Measurements from ENCODE around the gene PHF21B.
A peak's percentile ranks its signal among the peaks of the same experiment; 100 is the strongest.

PHF21B gene

DNA sequence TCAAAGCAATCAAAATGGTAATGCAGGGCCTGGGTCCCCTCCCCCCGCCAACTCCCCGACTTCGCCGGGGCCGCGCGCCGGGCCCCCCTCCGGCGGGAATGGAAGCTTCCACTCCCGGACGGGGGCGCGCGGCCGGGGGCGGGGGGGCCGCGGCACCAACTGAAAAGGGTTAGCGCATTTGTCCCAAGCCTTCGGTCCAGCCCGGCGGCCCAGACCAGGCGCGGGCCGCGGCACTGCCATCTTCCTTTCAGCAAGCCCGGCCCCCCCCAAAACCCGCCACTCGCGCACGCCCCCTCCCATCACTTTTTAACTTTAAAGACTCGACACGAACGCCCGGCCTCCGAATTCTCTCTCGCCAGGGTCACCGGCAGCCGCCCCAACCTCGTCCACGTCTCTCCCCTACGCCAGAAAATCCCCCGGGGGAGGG is 2.8 kb downstream of the PHF21B start:
- Histone ChIP-seq H3K4me1 (ENCODE audit: insufficient read depth, low read length) (peaks cover 17% of the 10 kb centered on the region), H3K9ac (ENCODE audit: low read depth, low read length) (peak overlapping the region; percentile 98)

DNA sequence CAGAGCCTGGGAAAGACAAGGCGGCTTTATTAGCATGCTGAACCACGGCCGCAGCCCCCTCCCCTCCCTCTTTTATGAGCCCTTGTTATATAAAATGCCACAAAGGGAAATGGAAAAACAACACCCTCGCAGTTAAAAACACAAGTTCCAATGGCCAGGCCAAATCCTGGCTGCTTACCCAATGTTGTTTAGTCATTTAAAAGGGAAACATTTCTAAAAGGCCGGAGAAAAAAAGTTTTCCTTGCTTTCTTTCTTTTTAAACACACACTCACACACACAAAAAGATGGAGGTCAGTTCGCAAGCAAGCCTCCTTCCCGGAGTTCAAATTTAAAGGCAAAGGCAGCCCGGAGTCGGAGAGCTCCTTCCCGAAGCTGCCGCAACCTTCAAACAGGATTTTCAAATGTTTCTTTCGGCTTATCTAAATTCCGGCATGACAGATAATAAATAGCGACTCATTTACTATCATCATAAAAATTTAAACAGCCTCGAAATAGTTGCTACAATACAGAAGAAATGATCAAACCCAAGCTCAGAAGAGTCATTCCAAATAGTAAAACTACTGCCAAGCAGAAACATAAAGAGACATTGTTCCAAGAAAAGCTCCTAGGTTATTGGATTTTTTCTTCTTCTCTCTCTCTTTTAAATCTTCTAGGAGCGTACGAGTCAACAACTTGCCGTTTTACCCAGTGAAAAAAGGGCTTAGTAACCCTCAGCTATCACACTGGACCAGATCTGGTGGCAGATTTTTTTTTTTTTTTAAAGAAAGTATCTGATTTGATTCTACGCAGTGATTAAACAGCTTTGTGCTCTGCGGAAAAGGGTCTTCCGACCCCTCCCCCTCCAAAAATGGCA is 3.5 kb downstream of the PHF21B start:
- Histone ChIP-seq H3K9me3 (ENCODE audit: control insufficient read depth, insufficient read depth, low read length) (no peaks in the 10 kb centered on the region; the same call in 1 of the 2 replicates), H3K36me3 (ENCODE audit: insufficient read depth, low read length) (peaks cover 29% of the 10 kb centered on the region), H3K9ac (ENCODE audit: low read depth, low read length) (peak overlapping the region; percentile 98), H3K4me1 (ENCODE audit: insufficient read depth, low read length) (peaks cover 17% of the 10 kb centered on the region)

More for the DNA sequence above, 2.8 kb downstream of the PHF21B start:
- H3K9me3 ChIP-seq (ENCODE audit: control insufficient read depth, insufficient read depth, low read length) = no peaks in the 10 kb centered on the region; the same call in 1 of the 2 replicates
- H3K36me3 ChIP-seq (ENCODE audit: insufficient read depth, low read length) = peaks cover 23% of the 10 kb centered on the region

DNA sequence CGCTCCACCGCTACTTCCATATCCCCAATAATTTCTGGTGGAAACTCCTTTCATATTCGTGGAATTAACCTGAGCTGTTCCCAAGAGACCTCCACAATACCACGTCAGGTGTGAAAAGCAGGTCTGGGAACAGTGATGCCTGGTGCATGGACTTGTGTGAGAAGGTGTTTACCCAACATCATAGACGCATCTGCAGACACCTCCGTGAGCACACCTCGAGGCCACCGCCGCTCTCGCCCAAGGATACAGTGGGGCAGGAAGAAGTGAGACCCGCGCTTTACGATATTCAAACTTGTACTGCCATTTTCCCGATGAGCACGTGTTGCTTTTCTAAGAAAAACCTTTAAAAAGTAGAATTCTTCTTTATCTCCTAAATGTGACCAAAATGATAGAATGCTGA is 8.2 kb downstream of the PHF21B start:
- Histone ChIP-seq H3K9me3 (ENCODE audit: control insufficient read depth, insufficient read depth, low read length) (no peaks in the 10 kb centered on the region; the same call in 1 of the 2 replicates), H3K9ac (ENCODE audit: low read depth, low read length) (no peak overlapping the region), H3K36me3 (ENCODE audit: insufficient read depth, low read length) (peaks cover 44% of the 10 kb centered on the region), H3K4me1 (ENCODE audit: insufficient read depth, low read length) (peaks cover 20% of the 10 kb centered on the region)

DNA sequence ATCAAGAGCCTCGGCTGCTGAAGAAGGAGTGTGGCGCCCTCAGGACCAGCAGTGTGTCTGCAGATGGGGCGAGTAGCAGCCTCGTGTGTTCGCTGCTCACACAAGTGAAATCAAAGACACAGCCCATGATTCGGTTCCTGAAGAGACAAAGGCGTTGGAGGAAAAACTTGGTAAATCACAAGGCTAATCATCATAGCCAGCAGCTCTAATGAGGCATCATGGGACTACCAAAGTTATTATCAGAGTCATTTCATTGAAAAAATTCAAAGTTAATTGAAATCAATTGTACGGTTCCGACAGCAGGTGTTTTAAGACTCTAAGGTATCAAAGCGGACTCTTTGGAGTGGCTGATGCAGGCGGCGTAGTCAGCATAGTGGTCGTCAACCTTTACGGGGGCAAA is 9.5 kb downstream of the PHF21B start:
- peaks cover 43% of the 10 kb centered on the region for H3K36me3 ChIP-seq (ENCODE audit: insufficient read depth, low read length)
- H3K9me3 ChIP-seq (ENCODE audit: control insufficient read depth, insufficient read depth, low read length) = no peaks in the 10 kb centered on the region; the same call in 1 of the 2 replicates
- peaks cover 14% of the 10 kb centered on the region for H3K4me1 ChIP-seq (ENCODE audit: insufficient read depth, low read length)
- no peak overlapping the region for H3K9ac ChIP-seq (ENCODE audit: low read depth, low read length)

DNA sequence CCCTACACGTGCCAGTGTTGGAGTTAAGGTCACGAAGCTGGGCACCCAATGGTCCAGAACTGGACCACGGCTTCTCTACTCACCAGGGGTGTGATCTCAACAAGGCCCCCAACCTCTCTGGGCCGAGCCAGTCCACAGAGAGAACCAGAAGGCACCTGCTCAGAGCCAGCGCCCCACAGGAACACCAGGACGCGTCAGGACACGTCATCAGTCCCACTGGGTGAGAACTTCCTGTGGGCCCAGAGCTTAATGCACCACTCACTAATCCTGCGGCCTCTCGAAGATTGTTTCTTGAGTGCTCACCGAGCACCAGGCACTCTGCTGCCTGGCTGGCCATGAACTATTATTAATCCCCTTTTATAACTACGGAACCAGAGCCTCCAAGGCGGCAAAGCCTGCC is 10.1 kb downstream of the PHF21B start:
- H3K36me3 ChIP-seq (ENCODE audit: insufficient read depth, low read length) = peaks cover 37% of the 10 kb centered on the region
- H3K9ac ChIP-seq (ENCODE audit: low read depth, low read length) = no peak overlapping the region
- no peaks in the 10 kb centered on the region; the same call in 1 of the 2 replicates for H3K9me3 ChIP-seq (ENCODE audit: control insufficient read depth, insufficient read depth, low read length)
- H3K4me1 ChIP-seq (ENCODE audit: insufficient read depth, low read length) = peaks cover 7% of the 10 kb centered on the region

DNA sequence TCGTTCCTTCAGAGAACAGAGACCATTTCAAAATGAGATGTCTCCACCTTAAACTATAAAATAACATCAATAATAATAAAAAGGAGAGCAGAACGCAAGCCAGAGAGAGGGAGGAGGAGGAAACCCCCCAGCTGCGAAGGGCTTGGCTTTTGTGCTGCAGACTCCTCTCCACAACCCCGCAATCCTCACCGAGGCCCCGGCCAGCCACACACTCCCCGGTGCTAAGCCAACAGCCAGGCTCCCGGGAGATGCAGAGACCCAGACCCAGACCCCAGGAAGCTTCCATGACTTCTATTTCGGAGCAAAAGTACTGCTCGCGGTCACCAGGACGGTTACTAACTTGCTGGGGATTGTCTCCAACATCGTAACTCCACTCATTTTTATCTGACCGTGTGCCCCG is 10.6 kb downstream of the PHF21B start:
- Histone ChIP-seq H3K4me1 (ENCODE audit: insufficient read depth, low read length) (peaks cover 3% of the 10 kb centered on the region), H3K36me3 (ENCODE audit: insufficient read depth, low read length) (peaks cover 32% of the 10 kb centered on the region), H3K9ac (ENCODE audit: low read depth, low read length) (no peak overlapping the region), H3K9me3 (ENCODE audit: control insufficient read depth, insufficient read depth, low read length) (no peaks in the 10 kb centered on the region; the same call in 1 of the 2 replicates)

DNA sequence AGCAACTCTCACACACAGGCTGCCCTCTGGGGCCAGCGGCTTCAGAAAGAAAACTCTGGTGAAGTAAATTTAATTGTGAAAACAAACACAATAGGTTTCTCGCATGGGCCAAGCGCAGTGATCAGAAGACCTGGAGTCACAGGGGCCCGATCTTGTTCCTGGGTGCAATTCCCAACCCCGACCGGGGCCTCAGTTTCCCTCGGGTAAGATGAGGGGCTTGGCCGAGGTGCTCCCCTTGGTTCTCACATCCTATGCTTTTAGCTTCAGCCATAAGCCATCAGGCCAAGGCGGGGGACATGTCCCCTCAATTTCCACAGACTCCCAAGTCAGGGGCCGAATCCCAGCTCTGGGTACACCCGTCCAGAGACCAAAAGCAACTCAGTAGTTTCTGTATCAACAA is 11.5 kb downstream of the PHF21B start:
- Histone ChIP-seq H3K9ac (ENCODE audit: low read depth, low read length) (no peak overlapping the region), H3K4me1 (ENCODE audit: insufficient read depth, low read length) (peaks cover 3% of the 10 kb centered on the region), H3K9me3 (ENCODE audit: control insufficient read depth, insufficient read depth, low read length) (no peaks in the 10 kb centered on the region), H3K36me3 (ENCODE audit: insufficient read depth, low read length) (peaks cover 27% of the 10 kb centered on the region)

DNA sequence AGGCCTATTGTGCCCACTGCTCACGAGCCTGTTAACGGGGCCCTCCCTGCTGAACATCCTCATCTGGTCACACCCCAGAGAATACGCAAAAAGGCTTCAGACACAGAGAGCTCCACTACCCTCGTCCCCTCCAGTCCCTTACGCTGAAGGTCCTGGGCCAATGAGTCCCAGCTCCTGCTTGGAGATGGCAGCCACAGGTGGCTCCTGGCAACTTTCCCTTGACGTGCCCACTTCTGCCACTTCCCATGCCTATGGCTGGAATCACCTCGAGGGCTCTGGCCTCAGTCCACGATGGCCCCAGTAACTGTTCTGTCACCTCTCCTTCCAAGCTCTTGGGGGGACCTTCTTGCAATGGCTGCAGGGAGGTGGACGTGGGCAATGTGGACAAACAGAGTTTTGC is 12.7 kb downstream of the PHF21B start:
- H3K4me1 ChIP-seq (ENCODE audit: insufficient read depth, low read length) = peaks cover 3% of the 10 kb centered on the region
- H3K9ac ChIP-seq (ENCODE audit: low read depth, low read length) = no peak overlapping the region
- peaks cover 27% of the 10 kb centered on the region for H3K36me3 ChIP-seq (ENCODE audit: insufficient read depth, low read length)
- no peaks in the 10 kb centered on the region for H3K9me3 ChIP-seq (ENCODE audit: control insufficient read depth, insufficient read depth, low read length)

DNA sequence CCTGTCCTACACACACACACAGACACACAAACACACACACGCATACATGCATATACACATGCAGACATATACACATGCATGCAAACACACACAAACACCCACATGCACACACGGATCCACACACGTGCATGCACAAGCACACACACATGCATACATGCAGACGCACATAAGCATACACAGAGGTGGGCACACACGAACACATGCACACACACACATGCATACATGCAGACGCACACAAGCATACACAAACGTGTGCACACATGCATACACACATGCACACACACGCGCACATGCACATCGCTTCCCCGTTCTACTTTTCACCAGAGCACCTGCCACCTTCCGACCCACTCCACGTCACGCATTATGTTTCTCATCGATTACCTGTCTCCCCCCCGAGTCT is 13.2 kb downstream of the PHF21B start:
- H3K4me1 ChIP-seq (ENCODE audit: insufficient read depth, low read length) = peaks cover 3% of the 10 kb centered on the region
- H3K36me3 ChIP-seq (ENCODE audit: insufficient read depth, low read length) = peaks cover 25% of the 10 kb centered on the region
- no peaks in the 10 kb centered on the region for H3K9me3 ChIP-seq (ENCODE audit: control insufficient read depth, insufficient read depth, low read length)
- H3K9ac ChIP-seq (ENCODE audit: low read depth, low read length) = no peak overlapping the region

DNA sequence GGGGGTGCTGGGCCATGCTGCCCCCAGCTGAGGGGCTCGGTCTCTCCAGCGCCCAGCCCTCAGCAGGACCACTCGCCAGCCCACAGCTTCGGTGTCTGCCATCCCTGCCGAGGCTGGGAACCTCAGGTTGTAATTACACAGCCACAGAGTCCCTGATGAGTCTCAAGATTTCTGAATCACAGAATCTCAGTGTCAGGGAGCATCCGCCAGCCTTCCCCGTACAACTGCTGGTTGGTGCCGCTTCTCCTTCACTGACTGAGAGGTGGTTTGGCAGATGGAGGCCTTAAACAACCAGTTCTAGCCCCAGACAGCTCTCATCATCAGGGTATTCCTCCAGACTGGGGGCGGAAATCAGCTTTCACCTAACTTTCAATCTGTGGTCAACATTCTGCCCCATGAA is 13.7 kb downstream of the PHF21B start:
- Histone ChIP-seq H3K9ac (ENCODE audit: low read depth, low read length) (no peak overlapping the region), H3K9me3 (ENCODE audit: control insufficient read depth, insufficient read depth, low read length) (no peaks in the 10 kb centered on the region), H3K4me1 (ENCODE audit: insufficient read depth, low read length) (peaks cover 3% of the 10 kb centered on the region), H3K36me3 (ENCODE audit: insufficient read depth, low read length) (peaks cover 20% of the 10 kb centered on the region)

DNA sequence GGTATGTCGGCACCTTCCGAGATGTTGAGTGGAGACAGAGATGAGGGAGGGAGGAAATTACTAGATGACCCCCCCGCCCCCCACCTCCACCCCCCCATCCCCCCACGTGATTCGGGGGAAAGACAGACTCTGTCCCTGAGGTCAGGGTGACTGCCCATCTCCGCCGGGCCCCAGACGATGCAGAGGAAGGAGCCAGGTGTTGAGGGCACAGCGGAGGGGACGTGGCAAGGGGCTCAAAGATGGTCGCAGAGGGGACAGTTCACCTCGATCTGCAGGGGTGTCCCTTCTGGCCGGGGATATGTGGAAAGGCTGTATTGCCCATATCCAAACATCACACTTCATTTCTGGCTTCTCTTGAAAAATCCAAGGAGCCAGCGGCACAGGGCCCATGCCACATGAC is 14.1 kb downstream of the PHF21B start:
- peaks cover 16% of the 10 kb centered on the region for H3K36me3 ChIP-seq (ENCODE audit: insufficient read depth, low read length)
- peaks cover 3% of the 10 kb centered on the region for H3K4me1 ChIP-seq (ENCODE audit: insufficient read depth, low read length)
- H3K9me3 ChIP-seq (ENCODE audit: control insufficient read depth, insufficient read depth, low read length) = no peaks in the 10 kb centered on the region
- H3K9ac ChIP-seq (ENCODE audit: low read depth, low read length) = no peak overlapping the region

DNA sequence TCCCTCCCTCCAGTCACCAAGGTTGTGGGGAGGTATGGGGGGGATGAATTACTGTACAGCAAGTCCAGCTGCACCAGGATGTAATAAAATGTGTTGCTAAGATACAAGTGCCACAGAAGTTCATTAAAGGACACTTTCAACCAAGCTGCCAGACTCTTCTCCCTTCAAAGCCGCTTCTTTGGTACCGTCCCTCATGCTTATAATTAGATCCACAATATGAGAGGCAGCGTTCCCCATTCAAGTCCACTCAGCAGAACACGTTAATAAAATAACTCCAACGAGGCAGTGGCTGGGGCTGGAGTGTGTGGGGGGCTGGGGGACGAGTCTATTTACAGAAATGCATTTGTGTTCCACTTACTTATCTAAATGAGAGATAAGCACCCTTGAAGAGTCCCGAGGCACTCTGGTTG is 14.7 kb downstream of the PHF21B start:
- no peaks in the 10 kb centered on the region; the same call in 1 of the 2 replicates for H3K4me1 ChIP-seq (ENCODE audit: insufficient read depth, low read length)
- H3K9me3 ChIP-seq (ENCODE audit: control insufficient read depth, insufficient read depth, low read length) = no peaks in the 10 kb centered on the region
- H3K36me3 ChIP-seq (ENCODE audit: insufficient read depth, low read length) = peaks cover 11% of the 10 kb centered on the region
- H3K9ac ChIP-seq (ENCODE audit: low read depth, low read length) = no peak overlapping the region

DNA sequence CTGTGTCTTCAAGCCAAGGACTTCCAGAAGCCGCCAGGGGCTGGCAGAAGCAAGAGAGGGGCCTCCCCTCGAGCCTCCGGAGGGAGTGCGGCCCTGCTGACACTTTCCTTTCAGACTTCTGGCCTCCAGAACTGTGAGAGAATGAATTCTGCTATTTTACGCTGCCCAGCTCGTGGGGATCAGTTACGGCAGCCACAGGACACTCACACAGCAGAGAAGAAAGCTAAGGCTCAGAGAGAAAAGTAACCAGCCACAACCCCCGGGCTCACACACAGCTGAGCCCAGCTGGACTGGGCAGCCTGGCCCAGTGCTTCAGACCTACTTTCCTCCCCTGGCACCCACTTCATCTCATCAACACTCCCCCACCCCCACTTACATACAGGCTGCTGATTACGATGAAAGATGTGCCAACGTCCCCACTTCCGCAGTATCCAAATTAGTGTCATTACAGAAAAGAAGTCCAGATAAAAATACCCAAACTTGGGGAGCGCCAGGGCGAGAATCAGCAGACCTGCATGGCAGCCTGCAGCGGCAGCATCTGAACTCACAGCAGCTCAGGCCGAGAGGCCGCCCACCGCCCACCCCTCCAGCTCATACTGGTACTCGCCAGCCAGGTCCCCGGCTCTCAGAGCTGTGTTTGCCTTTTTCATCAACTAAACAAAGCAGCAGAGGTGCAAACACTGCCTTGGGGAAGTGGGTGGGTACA is 15.3 kb downstream of the PHF21B start:
- no peaks in the 10 kb centered on the region for H3K9me3 ChIP-seq (ENCODE audit: control insufficient read depth, insufficient read depth, low read length)

DNA sequence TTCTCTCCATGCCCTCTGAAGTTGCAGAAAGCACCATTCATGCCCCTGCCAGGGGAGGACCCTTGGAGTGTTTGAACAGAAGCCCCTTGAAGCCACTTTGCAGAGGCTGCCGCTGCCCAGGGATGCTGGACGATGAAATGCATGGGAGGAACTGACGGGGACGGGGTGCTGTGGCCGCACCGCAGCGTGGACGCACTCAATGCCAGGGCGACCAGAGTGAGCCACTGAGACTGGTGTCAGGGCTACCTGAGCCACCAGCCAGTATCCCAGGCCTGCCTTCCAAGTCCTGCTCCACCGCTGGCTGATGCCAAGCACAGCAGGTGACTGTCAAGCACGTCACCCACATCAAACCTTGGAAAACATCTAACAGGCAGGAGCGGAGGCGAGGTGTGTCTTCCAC is 17.6 kb downstream of the PHF21B start:
- H3K36me3 ChIP-seq (ENCODE audit: insufficient read depth, low read length) = peaks cover 18% of the 10 kb centered on the region
- no peaks in the 10 kb centered on the region for H3K4me1 ChIP-seq (ENCODE audit: insufficient read depth, low read length)
- no peaks in the 10 kb centered on the region for H3K9me3 ChIP-seq (ENCODE audit: control insufficient read depth, insufficient read depth, low read length)
- no peak overlapping the region for H3K9ac ChIP-seq (ENCODE audit: low read depth, low read length)

More for the DNA sequence above, 15.3 kb downstream of the PHF21B start:
- Histone ChIP-seq H3K9ac (ENCODE audit: low read depth, low read length) (no peak overlapping the region), H3K4me1 (ENCODE audit: insufficient read depth, low read length) (no peaks in the 10 kb centered on the region; the same call in 1 of the 2 replicates), H3K36me3 (ENCODE audit: insufficient read depth, low read length) (peaks cover 11% of the 10 kb centered on the region)

DNA sequence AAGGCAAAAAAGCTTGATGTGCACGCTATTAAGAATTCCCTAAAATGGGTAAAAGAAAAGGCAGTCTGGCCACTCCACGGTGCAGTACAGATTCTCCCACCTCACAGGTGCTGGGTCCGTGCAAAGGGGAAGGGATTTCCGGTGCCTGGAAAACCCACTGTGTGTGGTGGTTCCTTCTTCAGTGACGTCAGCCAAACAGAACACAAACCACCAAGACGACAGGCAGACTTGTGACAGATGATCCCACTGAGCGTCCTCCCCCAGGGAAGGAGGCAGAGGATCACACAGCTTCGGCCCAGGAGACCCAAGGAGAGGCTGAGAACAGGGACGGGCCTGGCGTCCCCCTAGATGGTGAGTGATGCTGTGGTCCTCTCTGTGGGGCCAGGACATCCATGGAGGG is 18.6 kb downstream of the PHF21B start:
- Histone ChIP-seq H3K9me3 (ENCODE audit: control insufficient read depth, insufficient read depth, low read length) (no peaks in the 10 kb centered on the region), H3K9ac (ENCODE audit: low read depth, low read length) (no peak overlapping the region), H3K36me3 (ENCODE audit: insufficient read depth, low read length) (peaks cover 25% of the 10 kb centered on the region), H3K4me1 (ENCODE audit: insufficient read depth, low read length) (no peaks in the 10 kb centered on the region)

Data from ES-I3 (cell line).